Hepatocyte (in vitro differentiated cells): ENCODE measurements around the gene WNT5B. TPM values are rescaled to one million over a fixed set of nuclear protein-coding genes. Genes with fewer than 3 reads are reported as not detected.

Source experiments
- DNase-seq: peaks from one replicate; pipeline ENCODE4 v3.0.0-alpha.2; 2016; ENCODE audit warnings: low spot score
- H2AFZ ChIP-seq: fragments of 200-600 bp; sonication (generic); 2 replicates; pipeline ENCODE4 v1.6.0; 2016; ENCODE audit warnings: antibody characterized with exemption, mild to moderate bottlenecking
- H3K27ac ChIP-seq: fragments of 200-600 bp; sonication (generic); 2 replicates; pipeline ENCODE4 v1.5.1; 2016; ENCODE audit warnings: mild to moderate bottlenecking
- H3K27me3 ChIP-seq: fragments of 200-600 bp; sonication (generic); 2 replicates; pipeline ENCODE4 v1.6.1; 2016
- H3K36me3 ChIP-seq: fragments of 200-600 bp; sonication (generic); replicated peaks from 2 replicates; pipeline ENCODE4 v1.5.1; 2016; ENCODE audit warnings: low read depth; ENCODE audit not compliant: insufficient read depth
- H3K4me1 ChIP-seq: fragments of 200-600 bp; sonication (generic); 2 replicates; pipeline ENCODE4 v1.5.1; 2016; ENCODE audit warnings: mild to moderate bottlenecking, moderate library complexity; ENCODE audit not compliant: insufficient read depth
- H3K4me2 ChIP-seq: fragments of 200-600 bp; sonication (generic); 2 replicates; pipeline ENCODE4 v1.6.0; 2016
- H3K4me3 ChIP-seq: fragments of 200-600 bp; sonication (generic); 2 replicates; pipeline ENCODE4 v1.5.1; 2016; ENCODE audit warnings: mild to moderate bottlenecking
- H3K79me2 ChIP-seq: fragments of 200-600 bp; sonication (generic); 2 replicates; pipeline ENCODE4 v1.6.0; 2017; ENCODE audit warnings: mild to moderate bottlenecking
- H3K9me2 ChIP-seq: fragments of 200-600 bp; sonication (generic); replicated peaks from 2 replicates; pipeline ENCODE4 v1.6.0; 2017; ENCODE audit warnings: mild to moderate bottlenecking; ENCODE audit not compliant: insufficient read depth
- H3K9me3 ChIP-seq: fragments of 200-600 bp; sonication (generic); 2 replicates; pipeline ENCODE4 v1.5.1; 2016; ENCODE audit warnings: low read depth, mild to moderate bottlenecking
- H4K20me1 ChIP-seq: fragments of 200-600 bp; sonication (generic); 2 replicates; pipeline ENCODE4 v1.6.0; 2016; ENCODE audit warnings: mild to moderate bottlenecking; ENCODE audit not compliant: insufficient read depth, poor library complexity, severe bottlenecking
- EZH2 ChIP-seq: fragments of 200-600 bp; sonication (generic); IDR thresholded peaks from 2 replicates; pipeline ENCODE4 v1.6.1; 2016; ENCODE audit warnings: antibody characterized with exemption, mild to moderate bottlenecking, borderline replicate concordance
- EZH2phosphoT487 ChIP-seq: fragments of 200-600 bp; sonication (generic); IDR thresholded peaks from one replicate; pipeline ENCODE4 v1.6.1; 2018; ENCODE audit warnings: antibody characterized with exemption, mild to moderate bottlenecking, low read depth, moderate library complexity; ENCODE audit not compliant: unreplicated experiment, severe bottlenecking
- WGBS: methylation state at CpG from one replicate; pipeline ENCODE4 v1.1.6; 2016; ENCODE audit warnings: low lambda C conversion rate; ENCODE audit errors: missing lambda C conversion rate; 5-methylcytosine and 5-hydroxymethylcytosine counted together
- polyA plus RNA-seq: library from polyadenylated mRNA; unstranded; fragments of >200 nt; fragmentation: Nextera tagmentation; extraction: Ambion mirVana; gene quantifications from 2 replicates; pipeline ENCODE4 v1.2.1, GENCODE V29; 2016
- total RNA-seq: library from RNA; depleted of rRNA; stranded (reverse); fragments of >200 nt; gene quantifications from 2 replicates; pipeline ENCODE4 v1.2.3, GENCODE V29; 2014
- TF ChIP-seq, protein P1 (sequence below): fragments of 200-600 bp; sonication (generic); IDR thresholded peaks from 2 replicates; pipeline ENCODE4 v1.5.1; 2016; ENCODE audit warnings: antibody characterized with exemption, mild to moderate bottlenecking; ENCODE audit not compliant: poor library complexity

Gene WNT5B
- total and polyA plus RNA-seq, 2 experiments from 2014 or later, result 16.6 to 35.3 TPM

DNA sequence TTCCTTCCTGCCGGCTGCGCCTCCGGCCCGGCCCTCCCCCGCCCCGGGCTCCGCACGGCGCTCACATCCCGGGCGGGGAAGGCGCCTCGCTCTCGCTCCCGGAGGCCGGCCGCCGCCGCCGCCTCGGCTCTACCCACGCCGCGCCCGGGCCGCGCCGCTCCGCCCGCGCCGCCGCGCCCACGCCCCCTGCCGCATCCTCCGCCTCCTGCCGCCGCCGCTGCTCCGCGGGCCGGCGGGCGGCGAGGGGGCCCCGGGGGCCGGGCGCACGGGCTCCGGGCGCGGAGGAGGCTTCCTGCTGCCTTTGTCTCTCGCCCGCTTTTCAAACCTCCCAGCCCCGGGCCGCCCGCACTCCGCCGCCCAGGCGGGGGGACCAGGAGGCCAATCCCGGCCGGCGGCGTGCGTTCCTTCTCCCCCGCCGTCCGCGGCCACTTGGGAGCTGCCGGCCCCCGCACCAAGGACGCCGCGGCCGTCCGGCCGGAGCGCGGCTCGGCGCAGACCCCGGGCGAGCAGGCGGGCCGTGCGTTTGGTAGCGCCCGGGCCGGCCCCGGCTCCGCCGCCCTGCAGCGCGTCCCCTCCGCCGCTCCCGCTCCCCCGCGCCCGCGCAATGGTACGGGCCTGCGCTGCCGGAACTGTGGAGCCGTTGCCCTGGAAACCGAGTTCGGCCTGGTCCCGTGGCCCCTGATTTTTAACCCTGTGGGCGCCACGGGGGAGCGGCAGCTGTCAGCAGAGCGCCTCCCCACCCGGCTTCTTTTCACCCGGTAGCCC is 34.6 kb upstream of the WNT5B start, which contains the start of gene FBXL14:
FBXL14 (minus strand) TSS at position 321 of the 765 bp plus-strand sequence. CDS start 515 bp downstream, outside the sequence.
- DNase-seq, result peak; percentile 95
- peak within 1 kb of the TSS; percentile 97 for H3K27ac ChIP-seq
- H3K9me2 ChIP-seq, result no peaks in the 10 kb centered on the region
- H3K27me3 ChIP-seq, result no peaks in the 10 kb centered on the region
- H2AFZ ChIP-seq, result peak within 1 kb of the TSS; percentile 64
- 3% methylated on average over 35 of the region's 115 CpGs for WGBS
- TF ChIP-seq, protein P1, sequence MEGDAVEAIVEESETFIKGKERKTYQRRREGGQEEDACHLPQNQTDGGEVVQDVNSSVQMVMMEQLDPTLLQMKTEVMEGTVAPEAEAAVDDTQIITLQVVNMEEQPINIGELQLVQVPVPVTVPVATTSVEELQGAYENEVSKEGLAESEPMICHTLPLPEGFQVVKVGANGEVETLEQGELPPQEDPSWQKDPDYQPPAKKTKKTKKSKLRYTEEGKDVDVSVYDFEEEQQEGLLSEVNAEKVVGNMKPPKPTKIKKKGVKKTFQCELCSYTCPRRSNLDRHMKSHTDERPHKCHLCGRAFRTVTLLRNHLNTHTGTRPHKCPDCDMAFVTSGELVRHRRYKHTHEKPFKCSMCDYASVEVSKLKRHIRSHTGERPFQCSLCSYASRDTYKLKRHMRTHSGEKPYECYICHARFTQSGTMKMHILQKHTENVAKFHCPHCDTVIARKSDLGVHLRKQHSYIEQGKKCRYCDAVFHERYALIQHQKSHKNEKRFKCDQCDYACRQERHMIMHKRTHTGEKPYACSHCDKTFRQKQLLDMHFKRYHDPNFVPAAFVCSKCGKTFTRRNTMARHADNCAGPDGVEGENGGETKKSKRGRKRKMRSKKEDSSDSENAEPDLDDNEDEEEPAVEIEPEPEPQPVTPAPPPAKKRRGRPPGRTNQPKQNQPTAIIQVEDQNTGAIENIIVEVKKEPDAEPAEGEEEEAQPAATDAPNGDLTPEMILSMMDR, result no peak
- TF ChIP-seq EZH2 (no peak), EZH2phosphoT487 (no peak)
- H3K4me3 ChIP-seq, result peak within 1 kb of the TSS; percentile 94
- H3K4me2 ChIP-seq, result peak within 1 kb of the TSS; percentile 97
- peaks cover 47% of the 10 kb centered on the region for H3K79me2 ChIP-seq
- H4K20me1 ChIP-seq, result peaks cover 35% of the 10 kb centered on the region
- peaks cover 39% of the 10 kb centered on the region for H3K4me1 ChIP-seq
- H3K9me3 ChIP-seq, result no peaks in the 10 kb centered on the region
- H3K36me3 ChIP-seq, result no peaks in the 10 kb centered on the region

DNA sequence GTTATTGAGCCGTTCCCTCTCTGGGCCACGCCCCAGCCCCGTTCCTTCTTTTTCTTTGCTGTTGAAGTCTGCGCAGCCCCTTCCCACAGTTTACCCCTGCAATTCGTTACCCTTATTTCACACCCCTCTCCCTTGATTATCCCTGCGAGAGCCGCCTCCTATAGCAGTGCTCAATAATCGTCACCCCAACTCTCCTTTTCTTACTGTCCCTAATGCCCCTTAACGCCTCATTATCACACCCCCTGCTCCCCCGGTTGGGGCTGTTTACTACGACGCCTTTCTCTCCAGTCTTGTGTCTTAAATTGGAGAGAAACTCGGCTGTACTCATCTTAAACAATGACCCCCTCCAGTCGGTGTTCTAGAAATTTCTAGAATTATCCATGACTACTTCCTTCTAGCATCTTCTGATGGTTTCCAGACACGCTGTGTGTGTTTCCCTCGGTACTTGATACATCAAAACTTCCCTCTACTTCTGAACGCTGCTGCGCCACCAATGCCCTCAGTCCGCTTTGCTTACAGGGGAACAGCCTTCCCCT is 33.9 kb upstream of the WNT5B start:
- DNase-seq, result peak; percentile 41
- Histone ChIP-seq H3K4me1 (peaks cover 35% of the 10 kb centered on the region), H3K27ac (peak overlapping the region; percentile 97), H4K20me1 (peaks cover 29% of the 10 kb centered on the region), H3K9me3 (no peaks in the 10 kb centered on the region), H3K4me3 (peak overlapping the region; percentile 77), H3K4me2 (peak overlapping the region; percentile 92), H2AFZ (peak overlapping the region; percentile 64), H3K9me2 (no peaks in the 10 kb centered on the region), H3K36me3 (no peaks in the 10 kb centered on the region), H3K79me2 (peaks cover 41% of the 10 kb centered on the region), H3K27me3 (no peaks in the 10 kb centered on the region)
- TF ChIP-seq EZH2, result no peak
- TF ChIP-seq EZH2phosphoT487, result no peak
- TF ChIP-seq, protein P1, result no peak
- 12% methylated on average over 19 of the region's 19 CpGs for WGBS

DNA sequence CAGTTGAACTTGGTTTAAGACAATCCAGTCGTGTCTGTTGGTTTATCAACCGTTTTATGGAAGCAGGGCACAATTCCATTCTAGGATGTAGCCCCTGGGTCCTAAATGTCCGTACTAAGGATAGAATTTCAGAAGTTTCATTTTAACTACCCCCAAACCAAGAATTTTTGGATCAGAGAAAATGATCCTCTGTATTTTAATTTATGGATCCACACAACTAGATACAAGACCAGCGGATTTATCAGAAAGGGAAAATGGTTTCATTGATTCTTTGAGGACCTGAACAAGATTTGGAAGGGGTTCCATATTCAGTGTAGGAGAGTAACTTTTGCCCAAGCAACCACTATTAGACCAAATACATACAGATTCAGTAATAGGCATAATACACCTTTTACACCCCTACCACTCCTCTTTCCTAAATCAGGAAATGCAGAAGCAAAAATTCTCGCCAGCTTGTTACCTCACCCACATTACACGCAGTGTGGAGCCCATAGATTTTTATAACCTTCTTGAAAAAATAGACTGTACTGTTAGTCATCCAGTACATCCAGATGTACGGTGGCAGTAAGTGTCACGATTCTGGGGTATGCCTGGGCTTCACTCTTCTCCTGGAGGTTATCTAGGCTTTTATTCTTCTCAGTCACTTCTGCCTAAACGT is 33.2 kb upstream of the WNT5B start:
- Histone ChIP-seq H3K36me3 (no peaks in the 10 kb centered on the region), H3K4me3 (no peak overlapping the region), H2AFZ (peak overlapping the region; percentile 64), H3K9me2 (no peaks in the 10 kb centered on the region), H3K4me1 (peaks cover 27% of the 10 kb centered on the region), H3K27me3 (no peaks in the 10 kb centered on the region), H3K9me3 (no peaks in the 10 kb centered on the region), H3K27ac (peak overlapping the region; percentile 97), H3K4me2 (peak overlapping the region; percentile 92), H4K20me1 (peaks cover 26% of the 10 kb centered on the region), H3K79me2 (peaks cover 34% of the 10 kb centered on the region)
- 71% methylated on average over 9 of the region's 9 CpGs for WGBS
- DNase-seq, result no peak
- no peak for TF ChIP-seq EZH2phosphoT487
- TF ChIP-seq, protein P1, result no peak
- TF ChIP-seq EZH2, result no peak
